ENCODE results near the gene EXD3.

Gene EXD3

DNA sequence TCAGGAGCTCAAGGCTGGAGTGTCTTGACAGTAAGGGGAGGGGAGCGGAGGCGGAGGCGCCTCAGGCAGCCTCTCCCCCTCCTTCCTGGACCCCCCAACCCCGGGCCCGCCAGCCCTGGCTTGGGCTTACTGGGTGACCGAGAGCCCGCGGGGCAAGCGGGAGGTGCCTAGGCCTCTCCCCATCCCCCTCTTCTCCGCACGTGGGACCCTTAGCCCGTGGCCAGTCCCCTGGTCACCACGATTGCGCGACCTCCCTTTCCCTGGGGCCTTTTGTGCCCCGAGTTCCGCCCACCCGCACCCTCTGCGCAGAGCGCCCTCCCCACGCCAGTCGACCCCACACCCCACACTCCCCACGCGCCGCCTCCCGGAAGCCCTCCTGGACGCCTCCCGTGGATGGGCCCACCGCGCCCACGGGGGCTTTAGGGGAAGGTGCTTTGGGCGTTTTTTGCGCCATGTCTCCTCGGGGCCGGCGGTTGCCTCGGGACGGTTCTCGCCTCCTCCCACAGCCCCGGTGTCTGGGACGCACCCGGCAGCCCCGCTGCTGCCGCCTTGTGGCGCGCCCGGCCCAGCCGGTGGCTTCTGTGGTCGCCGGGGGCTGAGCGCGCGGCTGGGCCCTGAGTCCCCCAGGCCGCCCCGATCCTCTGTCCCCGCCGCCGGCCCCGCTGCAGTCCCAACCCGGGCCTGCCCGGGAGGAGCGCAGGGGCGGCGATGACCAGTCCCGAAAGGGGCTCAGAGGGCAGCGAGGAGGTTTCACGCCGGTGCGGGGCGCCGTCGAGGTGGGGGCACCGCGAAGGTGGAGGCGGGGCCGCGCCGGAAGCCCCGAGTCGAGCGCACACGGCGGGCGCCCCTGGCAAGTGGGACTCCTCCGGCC lies 142.3 kb downstream of the EXD3 start:
- DNase-seq: no peak

DNA sequence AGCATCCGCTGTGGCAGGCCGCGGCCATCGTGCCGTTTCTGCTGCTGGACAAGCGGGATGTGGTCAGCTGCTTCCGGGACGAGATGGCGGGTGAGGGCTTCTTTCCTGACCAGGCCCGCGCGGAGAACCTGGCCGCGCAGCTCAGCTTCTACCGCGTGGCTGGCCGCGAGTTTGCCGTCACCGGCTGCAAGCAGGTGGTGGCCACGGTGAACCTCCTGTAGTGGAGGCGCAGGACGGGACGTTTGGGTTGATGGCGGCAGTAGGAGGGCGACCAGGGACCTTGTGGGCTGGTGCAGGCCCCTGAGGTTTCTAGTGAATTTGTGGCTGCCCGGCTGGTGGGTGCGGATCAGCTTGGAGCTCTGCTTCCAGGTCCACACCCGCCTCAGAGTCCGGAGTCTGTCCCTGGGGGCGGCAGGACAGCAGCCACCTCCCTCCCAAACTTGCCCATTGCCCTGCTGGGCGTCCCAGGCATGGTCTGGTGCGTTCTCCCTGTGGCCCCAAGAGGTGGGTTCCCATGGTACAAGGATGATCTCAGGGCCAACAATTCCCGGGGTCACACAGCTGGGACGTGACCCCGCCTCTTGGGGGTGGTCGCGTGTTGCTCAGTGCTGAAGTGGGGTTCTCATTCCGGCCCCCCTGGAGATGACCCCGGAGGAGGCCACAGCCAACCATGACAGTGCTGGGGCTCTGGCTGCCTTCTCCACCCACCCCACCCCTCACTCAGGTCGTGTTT lies 143.1 kb downstream of the EXD3 start:
- no peak for DNase-seq

DNA sequence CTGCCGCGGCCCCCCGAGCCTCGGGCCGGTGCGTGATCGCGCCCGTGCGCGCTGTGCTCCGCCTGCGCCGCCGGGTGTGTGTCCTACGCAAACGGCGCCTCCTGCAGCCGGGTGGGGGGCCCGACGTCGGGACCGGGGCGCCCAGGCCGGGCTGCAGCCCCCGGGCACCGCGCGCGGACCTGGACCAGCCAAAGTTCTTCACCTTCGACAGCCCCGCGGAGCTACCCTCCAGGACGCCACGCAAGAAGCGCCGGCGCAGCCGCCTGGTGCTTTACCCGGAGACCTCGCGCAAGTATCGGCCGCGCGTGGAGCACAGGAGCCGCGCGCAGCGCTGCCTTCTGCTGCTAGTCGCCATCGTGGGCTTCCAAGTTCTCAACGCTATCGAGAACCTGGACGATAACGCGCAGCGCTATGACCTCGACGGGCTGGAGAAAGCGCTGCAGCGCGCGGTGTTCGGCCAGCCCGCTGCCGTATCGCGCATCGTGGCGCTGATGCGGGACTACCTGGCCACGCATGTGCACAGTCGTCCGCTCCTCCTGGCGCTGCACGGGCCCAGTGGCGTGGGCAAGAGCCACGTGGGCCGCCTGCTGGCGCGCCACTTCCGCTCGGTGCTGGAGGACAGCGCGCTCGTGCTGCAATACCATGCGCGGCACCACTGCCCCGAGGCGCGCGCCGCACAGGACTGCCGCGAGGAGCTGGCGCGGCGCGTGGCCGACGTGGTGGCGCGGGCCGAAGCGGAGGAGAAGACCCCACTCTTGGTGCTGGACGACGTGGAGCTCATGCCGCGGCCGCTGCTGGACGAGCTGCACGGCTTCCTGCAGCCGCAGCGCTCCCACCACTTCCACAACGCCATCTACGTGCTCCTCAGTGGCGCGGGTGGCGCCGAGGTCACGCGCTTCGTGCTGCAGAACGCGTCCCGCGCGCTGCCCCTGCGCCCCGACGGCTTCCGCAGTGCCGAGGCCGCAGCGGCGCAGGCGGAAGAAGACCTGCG lies 143.9 kb downstream of the EXD3 start:
- DNase-seq: no peak

DNA sequence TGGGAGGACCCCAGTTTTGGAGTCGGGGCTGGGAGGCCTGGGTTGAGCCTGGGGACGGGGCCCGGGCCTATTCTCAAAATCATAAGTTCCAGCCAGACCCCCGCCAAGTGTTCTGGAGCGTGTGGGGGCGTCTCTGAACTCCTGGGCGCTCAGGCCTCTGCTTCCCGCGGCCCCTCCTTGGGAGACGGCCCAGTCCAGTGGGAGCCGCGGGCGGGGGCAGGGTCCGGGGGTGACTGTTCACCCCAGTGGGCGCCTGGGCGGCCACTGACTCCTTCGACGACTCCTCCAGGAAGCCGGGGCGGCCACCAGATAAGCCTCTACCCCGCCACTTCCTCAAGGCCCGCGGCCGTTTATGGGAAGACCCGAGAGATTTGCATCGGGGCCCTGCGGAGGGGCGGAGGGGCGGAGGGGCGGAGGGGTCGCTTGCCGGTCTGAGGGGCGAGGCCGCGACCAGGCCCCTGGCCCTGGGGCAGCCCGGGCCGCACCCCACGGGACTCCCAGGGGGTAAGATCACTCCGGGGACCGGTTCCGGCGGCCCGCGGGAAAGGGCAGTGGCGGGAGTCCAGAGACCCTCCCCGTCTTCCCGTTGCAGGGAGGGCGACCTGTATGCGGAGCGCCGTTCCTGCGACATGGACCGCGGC lies 144.8 kb downstream of the EXD3 start:
- DNase-seq: no peak

DNA sequence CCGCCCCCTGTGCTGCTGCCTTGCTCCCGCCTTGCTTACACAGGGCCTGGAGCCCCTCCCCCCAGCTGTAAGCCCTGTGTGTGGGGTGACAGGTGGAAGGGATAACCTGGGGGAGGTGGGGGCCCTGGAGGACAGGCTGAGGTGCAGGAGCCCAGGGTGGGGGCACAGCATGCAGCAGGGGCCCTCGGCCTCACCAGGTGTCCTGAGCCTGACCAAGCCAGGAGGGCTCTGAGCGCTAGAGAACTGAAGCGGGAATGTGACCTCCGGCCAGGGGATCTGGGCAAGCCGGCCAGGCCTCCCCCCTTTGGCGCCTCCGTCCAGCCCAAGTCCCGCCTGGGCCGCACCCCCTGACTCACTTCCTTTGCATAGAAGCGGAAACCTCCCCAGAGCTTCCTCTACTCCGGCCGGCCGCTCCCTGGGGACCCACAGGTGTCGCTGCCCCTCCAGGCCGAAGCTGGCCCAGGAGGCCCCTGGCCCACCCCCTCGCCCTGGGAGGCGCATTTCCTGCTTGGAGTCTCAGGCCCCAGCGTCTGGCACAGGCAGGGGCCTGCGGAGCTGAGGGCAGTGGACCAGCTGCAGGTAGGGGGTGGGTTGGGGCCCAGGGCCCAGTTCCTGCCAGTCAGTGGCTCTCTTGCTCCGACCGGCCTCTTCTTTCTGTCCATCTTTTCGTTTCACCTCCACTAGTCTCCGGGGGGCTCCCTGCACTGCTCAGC lies 145.5 kb downstream of the EXD3 start, which contains the start of gene TOR4A:
TSS of gene TOR4A (plus strand) at position 398 of the 713 bp plus-strand sequence. CDS start 964 bp downstream, outside the sequence.
- no peak for DNase-seq

DNA sequence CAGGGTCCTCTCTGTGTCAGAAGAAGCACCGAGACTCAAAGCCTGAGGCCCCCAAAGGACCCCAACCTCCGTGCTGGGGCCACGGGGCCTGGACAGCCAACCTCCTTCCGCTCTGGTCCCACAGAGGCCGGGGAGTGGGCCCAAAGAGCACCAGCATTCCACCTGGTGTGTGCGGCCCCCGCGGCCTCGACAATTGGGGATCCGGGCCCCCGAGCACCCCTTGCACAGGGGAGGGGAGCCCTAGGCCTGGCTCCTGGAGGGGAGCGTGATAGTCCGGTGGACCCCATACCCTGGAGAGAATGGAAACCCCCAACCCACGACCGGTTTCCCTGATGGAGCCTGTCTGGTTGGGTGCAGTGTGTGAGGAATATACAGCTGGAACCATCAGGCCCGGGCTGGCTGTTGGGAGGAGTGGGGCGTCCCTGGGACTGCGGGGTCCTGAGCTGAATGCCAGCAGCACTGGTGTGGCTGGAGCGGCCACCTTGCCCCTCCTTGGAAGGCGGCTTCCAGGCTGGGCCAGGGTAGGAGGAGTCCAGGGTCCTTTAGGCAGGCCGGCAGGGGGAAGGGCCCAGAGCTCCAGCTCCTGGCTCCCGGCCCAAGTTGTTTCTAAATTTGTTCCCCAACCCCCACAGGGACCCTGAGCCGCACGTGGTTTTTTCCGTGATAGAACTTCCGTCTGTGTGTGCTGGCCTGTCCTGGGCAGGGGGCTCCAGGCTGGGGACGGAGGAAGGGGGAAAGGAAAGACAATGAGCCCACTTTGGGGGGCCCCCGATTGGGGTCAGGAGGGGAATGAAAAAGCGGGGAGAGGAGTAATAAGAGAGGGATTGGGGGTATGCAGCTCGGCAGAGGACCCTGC lies 146.3 kb downstream of the EXD3 start:
- DNase-seq: no peak

DNA sequence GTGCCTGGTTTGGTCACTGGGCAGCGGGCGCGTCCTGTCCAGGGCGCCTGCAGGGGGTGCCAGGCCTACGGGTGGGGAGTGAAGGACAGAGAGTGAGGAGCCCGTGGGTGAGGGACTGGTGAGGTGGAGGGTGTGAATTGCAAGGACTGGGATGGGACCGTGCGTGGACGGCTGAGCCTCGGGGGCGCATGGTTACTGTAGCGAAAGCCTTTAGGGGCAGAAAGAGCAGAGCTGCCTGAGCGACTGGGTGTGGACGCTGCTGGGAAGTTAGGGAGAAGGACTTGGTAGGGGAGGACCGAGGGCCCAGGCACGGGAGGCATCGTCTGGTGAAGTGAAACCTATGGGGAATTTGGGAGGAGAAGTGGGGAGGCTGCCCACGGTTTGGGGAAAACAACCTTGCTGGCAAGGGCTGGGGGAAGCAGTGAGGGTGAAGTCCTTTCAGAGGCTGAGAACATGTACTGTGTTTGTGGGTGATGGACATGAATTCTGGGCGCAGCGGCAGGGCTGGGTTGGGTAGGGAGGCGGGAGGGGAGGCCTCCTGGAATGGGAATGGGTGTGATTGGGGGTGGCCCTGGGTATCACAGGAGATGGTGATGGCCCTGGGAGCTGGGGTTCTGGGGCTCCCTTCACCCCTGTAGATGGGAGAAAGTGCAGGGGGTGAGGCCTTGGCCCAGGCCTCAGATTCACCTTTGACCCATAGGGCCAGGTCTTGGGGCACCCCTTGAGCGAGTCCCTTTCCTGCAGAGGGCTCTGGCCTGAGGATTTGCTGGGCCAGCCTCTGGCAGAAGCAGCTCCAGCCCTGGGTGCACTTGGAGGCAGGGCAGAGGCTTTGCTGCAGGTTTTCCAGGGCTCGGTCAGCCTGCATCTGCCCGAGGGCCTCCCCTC lies 147.1 kb downstream of the EXD3 start:
- no peak for DNase-seq

DNA sequence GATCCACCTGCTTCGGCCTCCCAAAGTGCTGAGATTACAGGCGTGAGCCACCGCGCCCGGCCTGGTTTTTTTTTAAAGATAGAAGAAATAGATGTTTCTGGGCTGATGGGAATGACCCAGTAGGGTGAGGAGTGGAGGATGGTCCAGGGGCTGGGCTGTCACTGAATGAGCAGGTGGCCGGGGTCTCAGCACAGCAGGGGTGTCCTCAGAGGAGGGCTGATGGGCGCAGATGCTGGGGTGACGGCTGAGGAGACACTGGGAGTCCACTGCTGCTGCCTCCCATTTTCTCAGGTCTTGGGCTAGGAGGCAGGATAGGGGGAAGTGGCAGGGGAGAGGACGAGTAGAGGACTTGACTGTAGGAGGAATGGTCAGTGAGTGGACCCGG lies 147.8 kb downstream of the EXD3 start:
- DNase-seq: no peak

DNA sequence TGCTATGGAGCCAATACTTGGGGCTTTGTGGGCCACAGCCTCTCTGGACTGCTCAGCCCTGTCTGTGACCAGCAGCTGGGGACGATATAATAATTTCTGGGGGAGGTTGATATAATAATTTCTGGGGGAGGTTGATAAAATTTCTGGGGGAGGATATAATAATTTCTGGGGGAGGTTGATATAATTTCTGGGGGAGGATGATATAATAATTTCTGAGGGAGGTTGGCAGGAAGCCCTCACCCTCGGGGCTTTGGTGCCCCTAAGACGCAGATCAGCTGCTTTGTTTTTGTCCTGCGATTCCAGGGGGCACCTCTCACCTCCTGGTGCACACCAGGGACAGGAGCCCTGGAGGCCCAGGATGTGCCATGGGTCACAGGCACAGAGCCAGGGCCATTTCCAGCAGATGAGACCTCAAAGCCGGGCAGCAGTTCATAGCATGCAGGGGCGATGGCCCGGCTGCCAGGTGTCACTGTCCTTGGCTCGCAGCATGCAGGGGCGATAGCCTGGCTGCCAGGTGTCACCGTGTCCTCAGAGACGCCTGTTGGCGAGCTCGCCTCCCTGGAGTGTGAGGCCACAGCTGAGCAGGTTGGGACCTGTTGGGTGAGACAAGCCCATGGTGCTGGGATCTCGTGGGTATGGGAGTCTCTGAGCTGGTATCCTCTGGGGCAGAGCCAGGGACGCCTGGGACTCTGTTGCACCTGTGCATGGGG lies 149.2 kb downstream of the EXD3 start:
- DNase-seq: peak; percentile 89

DNA sequence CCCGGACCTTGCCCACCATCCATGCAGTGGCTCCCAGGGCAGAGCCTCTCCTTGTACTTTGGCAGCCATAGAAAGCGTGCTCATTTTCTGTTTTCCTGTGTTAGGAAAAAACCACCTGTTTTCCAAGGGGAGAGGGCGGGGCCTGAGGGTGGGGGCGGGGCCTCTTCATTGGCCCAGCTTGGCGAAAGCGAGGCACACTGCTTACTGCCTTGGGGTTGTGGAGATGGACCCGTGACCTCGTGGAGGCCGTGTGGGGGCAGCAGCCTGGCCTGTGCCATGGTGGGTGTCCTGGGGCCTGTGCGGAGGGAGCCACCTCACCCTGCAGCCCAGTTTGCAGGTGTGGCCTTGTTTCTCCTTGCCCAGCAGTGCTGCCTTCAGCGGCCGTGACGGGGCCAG lies 149.9 kb downstream of the EXD3 start:
- no peak for DNase-seq

DNA sequence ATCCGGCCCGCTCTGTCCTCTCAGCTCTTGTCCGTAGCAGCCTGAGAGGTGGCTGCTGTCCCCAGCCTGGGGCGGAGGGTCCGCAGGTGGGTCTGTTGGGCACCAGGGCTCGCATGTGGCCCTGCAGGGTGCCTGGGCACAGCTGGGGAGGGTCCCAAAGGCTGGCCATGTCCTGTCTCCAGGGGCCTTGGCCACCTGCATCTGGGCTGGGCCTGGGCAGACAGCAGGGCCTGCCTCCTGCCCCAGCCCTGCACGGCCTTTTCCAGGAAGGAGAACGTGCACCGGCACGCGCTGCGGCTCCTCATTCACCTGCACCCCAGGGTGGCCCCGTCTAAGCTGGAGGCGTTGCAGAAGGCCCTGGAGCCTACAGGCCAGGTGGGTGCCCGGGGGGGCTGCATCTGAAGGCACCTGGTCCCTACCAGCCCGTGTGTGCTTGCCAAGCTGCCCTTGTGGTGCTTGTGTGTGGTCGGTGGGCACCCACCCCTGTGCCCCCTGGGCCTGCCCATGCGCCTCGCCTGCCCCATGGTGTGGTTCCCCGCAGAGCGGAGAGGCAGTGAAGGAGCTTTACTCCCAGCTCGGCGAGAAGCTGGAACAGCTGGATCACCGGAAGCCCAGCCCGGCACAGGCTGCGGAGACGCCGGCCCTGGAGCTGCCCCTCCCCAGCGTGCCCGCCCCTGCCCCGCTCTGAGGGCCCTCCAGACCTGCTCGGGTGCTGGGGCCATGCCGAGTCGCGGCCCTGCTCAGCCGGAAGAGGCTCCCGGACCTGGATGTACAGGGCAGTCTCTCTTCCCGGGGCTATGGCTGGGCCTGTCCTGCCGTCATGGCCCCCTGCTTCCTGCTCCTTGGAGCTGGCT lies 150.5 kb downstream of the EXD3 start:
- DNase-seq: peak; percentile 55

DNA sequence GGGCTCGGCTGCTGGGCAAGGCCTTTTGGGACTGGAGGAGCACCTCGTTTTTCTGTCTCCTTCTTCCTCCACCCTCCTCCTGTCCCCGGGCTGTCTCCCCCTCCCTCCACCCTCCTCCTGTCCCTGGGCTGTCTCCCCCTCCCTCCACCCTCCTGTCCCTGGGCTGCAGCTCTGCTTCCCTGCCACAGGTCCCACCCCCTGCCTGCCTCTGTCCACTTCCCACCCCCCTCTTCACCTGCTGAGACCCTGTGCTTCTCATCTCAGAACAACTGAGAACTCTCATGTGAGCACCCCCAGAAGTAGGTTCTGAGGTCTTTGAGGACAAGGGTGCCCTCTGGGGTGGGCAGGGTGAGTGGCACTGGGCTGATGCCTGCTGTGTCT lies 151.3 kb downstream of the EXD3 start:
- DNase-seq: no peak

DNA sequence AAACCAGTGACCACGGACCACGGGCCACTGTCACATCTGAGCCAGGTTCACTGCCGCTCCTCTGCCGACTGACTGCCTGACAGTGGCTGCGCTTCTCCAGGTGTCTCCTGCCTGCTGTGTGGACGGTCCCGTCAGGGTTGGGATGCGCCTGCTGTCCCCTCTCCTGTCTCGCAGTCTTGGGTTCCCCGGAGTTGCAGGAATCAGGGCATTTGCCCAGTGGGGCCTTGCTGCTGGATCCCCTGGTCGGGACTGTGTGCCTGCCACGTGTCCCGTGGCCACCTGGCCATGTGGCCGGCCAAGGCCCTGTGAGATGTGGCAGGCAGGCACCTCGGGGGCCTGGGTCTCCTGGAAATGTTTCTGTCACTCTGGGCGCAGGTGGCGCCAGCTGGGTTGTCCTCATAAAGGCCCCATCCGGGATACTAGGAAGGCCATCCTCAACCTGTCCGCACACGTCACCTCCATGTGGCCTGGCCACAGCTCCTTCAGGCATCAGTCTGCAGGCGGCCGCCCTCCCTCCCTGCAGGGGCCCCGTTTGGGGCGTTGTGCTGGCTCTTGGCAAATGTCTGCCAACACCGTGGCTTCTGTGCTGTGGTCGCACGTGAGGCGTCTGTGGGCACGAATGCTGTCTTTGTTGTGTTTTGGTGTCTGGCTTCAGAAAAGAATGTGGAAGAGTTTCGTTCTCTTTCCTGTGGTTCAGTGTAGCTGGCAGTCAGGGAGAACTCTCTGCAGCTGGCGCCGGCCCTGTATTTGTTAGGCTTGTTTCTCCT lies 151.8 kb downstream of the EXD3 start:
- DNase-seq: no peak

DNA sequence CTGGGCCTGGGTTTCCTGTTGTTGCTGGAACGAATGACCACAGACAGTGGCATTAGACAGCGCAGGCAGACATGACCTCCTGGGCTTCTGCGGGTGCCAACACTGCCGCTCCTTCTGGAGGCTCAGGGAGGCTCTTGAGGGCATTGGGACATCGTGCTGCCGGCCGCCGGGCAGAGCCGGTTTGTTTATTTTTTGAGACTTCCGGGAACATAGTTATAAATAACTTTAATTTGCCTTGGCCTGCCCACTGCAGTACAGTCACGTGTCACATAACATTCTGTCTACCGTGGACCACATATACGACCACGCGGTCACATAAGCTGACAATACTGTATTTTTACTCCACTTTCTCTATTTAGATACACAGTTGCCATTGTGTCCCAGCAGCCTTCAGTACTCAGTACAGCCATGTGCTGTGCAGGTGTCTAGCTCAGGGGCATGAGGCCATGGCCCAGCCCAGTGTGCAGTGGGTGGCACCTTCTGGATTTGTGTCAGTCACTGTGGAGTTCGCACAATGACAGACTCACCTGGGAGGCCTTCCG lies 153.7 kb downstream of the EXD3 start:
- no peak for DNase-seq

DNA sequence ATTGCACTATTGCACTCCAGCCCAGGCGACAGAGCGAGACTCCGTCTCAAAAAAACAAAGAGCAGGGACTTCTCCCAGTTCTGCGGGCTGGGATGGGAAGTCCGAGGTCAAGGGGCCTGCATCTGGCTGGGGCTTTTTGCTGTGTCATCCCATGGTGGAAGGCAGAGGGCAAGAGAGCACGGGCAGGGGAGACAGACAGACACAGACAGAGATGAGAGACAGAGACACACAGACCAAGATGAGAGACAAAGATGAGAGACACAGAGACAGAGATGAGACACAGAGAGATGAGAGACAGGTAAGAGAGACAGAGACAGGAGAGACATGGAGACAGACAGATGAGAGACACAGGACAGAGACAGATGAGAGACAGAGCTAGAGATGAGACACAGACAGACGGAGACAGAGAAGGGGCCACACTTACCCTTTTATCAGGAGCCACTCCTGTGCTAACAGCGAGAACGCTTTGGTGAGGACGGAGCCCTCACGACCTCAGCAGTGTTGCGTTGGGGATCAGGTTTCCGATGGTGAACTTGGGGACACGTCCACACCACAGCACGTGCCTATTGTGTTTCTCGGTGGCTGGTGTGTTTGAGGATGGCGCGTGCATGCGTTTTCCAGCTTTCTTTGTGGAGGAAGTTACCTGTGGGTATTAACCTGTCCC lies 154.3 kb downstream of the EXD3 start:
- no peak for DNase-seq

DNA sequence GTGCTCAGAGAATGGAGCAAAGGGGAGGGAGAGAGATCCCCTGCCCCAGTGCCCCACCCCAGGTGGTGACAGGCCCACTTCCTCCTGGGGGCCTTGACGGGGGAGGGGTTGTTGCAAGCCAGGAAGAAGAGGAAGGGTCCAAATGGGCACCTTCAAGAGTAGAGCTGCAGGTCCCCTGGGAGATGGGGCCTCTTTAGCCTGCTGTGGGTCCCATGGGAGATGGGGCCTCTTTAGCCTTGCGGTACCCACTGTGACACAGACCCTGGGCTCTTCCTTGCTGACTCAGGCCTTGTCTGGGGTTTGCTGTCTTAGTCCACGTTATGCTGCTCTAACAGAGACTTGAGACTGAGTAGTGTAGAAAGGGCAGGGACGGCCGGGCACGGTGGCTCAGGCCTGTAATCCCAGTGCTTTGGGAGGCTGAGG lies 155.0 kb downstream of the EXD3 start:
- DNase-seq: no peak

Measured in NCI-H510A (cell line).